ENCODE measurements around the gene CCDC175. TPM values are rescaled to one million over a fixed set of nuclear protein-coding genes. Genes with fewer than 3 reads are reported as not detected.

CCDC175 gene
- total and polyA plus RNA-seq, 10 of the 15 experiments (the other 5 are each of a cell fraction or from before 2014, with no cell fraction given): not detected

- TF ChIP-seq SKIL (IDR thresholded peaks at IDR 0.05; ENCODE audit: low read depth, poor library complexity, severe bottlenecking): no peak
- TF ChIP-seq ZNF384 (IDR thresholded peaks at IDR 0.05; ENCODE audit: borderline replicate concordance, low read depth, low read length): no peak
- TF ChIP-seq BCL3 (IDR thresholded peaks at IDR 0.05; ENCODE audit: borderline replicate concordance, insufficient read depth, low read depth, low read length, poor library complexity, severe bottlenecking): no peak
- no peak for TF ChIP-seq TARDBP (IDR thresholded peaks at IDR 0.05; ENCODE audit: borderline replicate concordance)
- TF ChIP-seq NFXL1 (IDR thresholded peaks at IDR 0.05; ENCODE audit: borderline replicate concordance): no peak
- TF ChIP-seq DPF2 (IDR thresholded peaks at IDR 0.05): peak; percentile 70; the same call in 1 of the 2 replicates
Observed at GRCh38 chr14:59464486-59465315, 111.9 kb downstream of the CCDC175 start (continued).

Measured in GM12878 (cell line).